Retinal pigment epithelial cell (primary cell): Measurements from ENCODE around the gene GATM.

Source experiments
- DNase-seq: peaks from one replicate; pipeline ENCODE4 v3.0.0-alpha.2; 2010; ENCODE audit warnings: low read depth
- H3K4me3 ChIP-seq: 2 replicates; pipeline ENCODE4 v1.5.1; 2011; ENCODE audit warnings: mild to moderate bottlenecking, low read length, control low read depth, moderate library complexity
- TF ChIP-seq, protein P1 (sequence below): conservative IDR thresholded peaks from 2 replicates; pipeline ENCODE4 v1.5.1; 2011; ENCODE audit warnings: low read depth, low read length, control low read depth, inconsistent platforms

GATM gene

DNA sequence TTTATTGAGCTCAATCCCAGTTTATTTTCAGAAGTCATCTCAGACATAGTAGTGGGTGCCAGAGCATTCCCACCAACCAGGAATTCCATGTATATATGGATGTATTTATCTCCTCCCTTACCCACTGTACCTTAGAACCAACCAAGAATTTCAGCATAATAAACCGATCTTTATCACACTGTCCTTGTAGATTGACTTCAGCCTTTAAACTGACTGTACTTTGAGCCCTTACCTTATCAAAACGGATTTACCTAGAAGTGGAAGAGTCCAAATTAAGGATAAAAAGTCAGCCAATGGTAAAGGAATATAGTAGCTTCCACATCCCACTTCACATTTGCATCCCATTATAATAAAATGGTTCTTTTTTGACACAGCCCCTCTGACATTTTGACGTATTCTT, 37.9 kb downstream of the GATM start:
- H3K4me3 ChIP-seq: no peak overlapping the region
- DNase-seq: no peak
- TF ChIP-seq, protein P1, sequence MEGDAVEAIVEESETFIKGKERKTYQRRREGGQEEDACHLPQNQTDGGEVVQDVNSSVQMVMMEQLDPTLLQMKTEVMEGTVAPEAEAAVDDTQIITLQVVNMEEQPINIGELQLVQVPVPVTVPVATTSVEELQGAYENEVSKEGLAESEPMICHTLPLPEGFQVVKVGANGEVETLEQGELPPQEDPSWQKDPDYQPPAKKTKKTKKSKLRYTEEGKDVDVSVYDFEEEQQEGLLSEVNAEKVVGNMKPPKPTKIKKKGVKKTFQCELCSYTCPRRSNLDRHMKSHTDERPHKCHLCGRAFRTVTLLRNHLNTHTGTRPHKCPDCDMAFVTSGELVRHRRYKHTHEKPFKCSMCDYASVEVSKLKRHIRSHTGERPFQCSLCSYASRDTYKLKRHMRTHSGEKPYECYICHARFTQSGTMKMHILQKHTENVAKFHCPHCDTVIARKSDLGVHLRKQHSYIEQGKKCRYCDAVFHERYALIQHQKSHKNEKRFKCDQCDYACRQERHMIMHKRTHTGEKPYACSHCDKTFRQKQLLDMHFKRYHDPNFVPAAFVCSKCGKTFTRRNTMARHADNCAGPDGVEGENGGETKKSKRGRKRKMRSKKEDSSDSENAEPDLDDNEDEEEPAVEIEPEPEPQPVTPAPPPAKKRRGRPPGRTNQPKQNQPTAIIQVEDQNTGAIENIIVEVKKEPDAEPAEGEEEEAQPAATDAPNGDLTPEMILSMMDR: no peak

DNA sequence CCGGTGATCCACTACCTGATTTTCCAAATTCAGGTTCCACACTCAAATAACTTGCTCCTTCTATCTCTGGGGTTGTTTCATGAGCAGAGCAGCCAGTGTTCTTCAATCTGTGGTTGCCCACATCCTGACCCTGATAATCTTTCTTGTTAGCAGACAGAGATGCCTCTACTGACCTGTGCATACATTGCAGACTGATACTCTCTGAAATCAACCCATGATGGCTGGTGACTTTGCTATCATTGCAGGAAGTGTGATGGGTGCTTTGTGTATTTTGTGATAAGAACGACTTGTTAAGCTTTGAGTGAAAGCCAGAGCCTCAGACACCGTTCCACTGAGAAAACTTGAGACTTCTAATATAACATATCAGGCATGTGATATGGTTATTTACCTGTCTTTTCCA, 39.9 kb downstream of the GATM start:
- DNase-seq: no peak
- TF ChIP-seq, protein P1: no peak
- H3K4me3 ChIP-seq: no peak overlapping the region

DNA sequence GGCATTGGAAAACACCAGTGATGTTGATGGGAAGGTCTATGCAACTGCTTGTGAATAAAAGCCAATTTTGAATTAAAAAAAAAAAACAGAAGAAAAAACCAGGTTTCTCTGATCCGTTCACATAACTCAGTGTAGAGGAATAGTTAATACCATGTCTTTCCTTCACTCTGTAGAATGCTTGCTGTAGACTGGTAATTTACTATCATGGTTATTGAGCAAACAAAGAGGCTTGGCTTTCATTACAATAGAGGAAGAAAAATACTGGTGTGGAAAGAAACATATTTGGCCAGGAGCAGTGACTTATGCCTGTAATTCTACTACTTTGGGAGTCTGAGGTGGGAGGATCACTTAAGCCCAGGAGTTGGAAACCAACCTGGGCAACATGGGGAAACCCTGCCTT, 41.1 kb downstream of the GATM start:
- no peak for DNase-seq
- TF ChIP-seq, protein P1: no peak
- H3K4me3 ChIP-seq: no peak overlapping the region

DNA sequence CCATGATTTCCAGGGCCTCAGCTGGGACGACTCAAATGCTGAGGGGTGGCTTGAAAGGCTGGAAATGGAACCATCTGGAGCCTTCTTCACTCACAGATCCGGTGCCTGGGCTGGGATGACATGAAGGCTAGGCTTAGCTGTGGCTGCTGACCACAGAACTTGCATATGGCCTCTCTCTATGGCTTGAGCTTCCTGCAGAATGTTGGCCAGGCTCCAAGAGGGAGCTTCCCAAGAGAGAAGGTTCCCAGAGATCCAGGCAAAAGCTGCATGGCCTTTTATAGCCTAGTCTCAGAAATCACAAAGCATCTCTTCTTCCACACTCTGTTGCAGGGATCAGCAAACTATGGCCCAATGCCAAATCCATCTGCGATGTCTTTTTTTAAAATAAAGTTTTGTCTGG, 44.8 kb downstream of the GATM start:
- no peak for DNase-seq
- TF ChIP-seq, protein P1: no peak

GRCh38 chr15:45332694-45333093, 45.6 kb downstream of the GATM start:
- DNase-seq: no peak
- H3K4me3 ChIP-seq: no peak overlapping the region
- TF ChIP-seq, protein P1: no peak

More for the DNA sequence above, 44.8 kb downstream of the GATM start:
- H3K4me3 ChIP-seq: no peak overlapping the region

DNA sequence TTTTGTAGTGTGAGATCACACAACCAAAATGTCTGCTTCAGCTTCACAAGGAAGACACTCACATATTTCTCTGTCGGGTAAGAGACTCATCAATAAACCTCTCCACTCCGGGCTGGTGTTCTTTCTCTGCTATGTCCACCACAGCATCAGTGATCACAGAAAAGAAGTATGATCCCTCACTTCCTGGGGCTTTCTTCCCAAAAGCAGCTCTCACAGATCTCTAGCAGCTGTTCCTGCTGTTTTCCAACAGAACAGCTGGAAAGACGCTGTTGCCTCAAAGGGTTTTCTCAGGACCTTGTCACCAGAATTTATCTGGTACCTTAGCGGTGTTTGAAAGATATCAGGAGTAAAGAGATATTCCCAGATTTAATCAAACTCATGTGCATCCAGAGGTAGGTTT, 46.4 kb downstream of the GATM start:
- H3K4me3 ChIP-seq: no peak overlapping the region
- TF ChIP-seq, protein P1: no peak
- no peak for DNase-seq

GRCh38 chr15:45328663-45329062, 49.7 kb downstream of the GATM start:
- DNase-seq: no peak
- TF ChIP-seq, protein P1: no peak
- H3K4me3 ChIP-seq: no peak overlapping the region
